Neutrophil (primary cell): ENCODE data around the gene CST4.
"Not testable (repeated sequence)": the region's sequence is repeated elsewhere in the genome, so short reads cannot be mapped to it uniquely, and the experiment has no call there.

Source experiments
- H3K27ac ChIP-seq: fragments of 200-600 bp; sonication (generic); 2 replicates; pipeline ENCODE4 v1.5.1; 2016; ENCODE audit warnings: mild to moderate bottlenecking, moderate library complexity
- H3K27me3 ChIP-seq: fragments of 200-600 bp; sonication (generic); 2 replicates; pipeline ENCODE4 v1.6.0; 2016; ENCODE audit warnings: mild to moderate bottlenecking
- H3K36me3 ChIP-seq: fragments of 200-600 bp; sonication (generic); 2 replicates; pipeline ENCODE4 v1.5.1; 2017
- H3K4me1 ChIP-seq, 2 experiments: fragments of 200-600 bp in 1 of 2; sonication (generic) in 1 of 2; 1 replicate in 1 of 2; 2 replicates in 1 of 2; pipeline versions ENCODE4 v1.5.1 to v1.6.1; 2013 to 2016; ENCODE audit warnings: low read depth in 1 of 2, low read length in 1 of 2, mild to moderate bottlenecking in 1 of 2, moderate library complexity in 1 of 2; ENCODE audit not compliant: control insufficient read depth in 1 of 2, insufficient read depth in 1 of 2
- H3K4me3 ChIP-seq, 2 experiments: fragments of 200-600 bp in 1 of 2; sonication (generic) in 1 of 2; 1 replicate in 1 of 2; 2 replicates in 1 of 2; pipeline ENCODE4 v1.5.1; 2013 to 2016; ENCODE audit warnings: low read depth in 1 of 2, low read length in 1 of 2, mild to moderate bottlenecking in 1 of 2, moderate library complexity in 1 of 2
- H3K9me3 ChIP-seq: fragments of 200-600 bp; sonication (generic); 2 replicates; pipeline ENCODE4 v1.5.1; 2016
- TF ChIP-seq, protein P1 (sequence below): fragments of 200-600 bp; sonication (generic); IDR thresholded peaks from 2 replicates; pipeline ENCODE4 v1.5.1; 2016; ENCODE audit warnings: antibody characterized with exemption

Gene CST4

DNA sequence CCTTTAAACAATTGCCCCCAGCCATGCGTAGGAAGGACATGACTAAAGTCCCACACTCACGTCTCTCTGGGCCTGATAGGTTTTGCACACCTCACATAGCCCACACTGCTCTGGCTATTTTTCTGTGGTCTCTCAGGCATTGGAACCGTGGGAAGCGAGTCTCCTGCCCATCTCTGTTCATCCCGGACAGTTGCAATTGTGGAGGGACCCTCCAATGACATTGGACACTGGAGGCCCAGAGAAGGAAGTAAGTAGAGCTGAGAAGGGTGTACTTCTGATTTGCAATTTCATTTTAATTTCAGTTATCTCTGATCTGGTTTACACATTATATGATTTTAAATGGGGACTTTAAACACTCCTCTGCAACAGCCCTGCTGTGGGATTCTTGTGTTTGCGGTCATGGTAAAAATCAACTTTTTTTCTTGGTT, 27.8 kb downstream of the CST4 start:
- H3K4me3 ChIP-seq = no peak overlapping the region
- no peaks in the 10 kb centered on the region for H3K9me3 ChIP-seq
- no peaks in the 10 kb centered on the region for H3K36me3 ChIP-seq
- peaks cover 5 to 12% of the 10 kb centered on the region in 2 experiments for H3K4me1 ChIP-seq
- H3K27me3 ChIP-seq = no peaks in the 10 kb centered on the region
- no peak overlapping the region for H3K27ac ChIP-seq
- TF ChIP-seq, protein P1, sequence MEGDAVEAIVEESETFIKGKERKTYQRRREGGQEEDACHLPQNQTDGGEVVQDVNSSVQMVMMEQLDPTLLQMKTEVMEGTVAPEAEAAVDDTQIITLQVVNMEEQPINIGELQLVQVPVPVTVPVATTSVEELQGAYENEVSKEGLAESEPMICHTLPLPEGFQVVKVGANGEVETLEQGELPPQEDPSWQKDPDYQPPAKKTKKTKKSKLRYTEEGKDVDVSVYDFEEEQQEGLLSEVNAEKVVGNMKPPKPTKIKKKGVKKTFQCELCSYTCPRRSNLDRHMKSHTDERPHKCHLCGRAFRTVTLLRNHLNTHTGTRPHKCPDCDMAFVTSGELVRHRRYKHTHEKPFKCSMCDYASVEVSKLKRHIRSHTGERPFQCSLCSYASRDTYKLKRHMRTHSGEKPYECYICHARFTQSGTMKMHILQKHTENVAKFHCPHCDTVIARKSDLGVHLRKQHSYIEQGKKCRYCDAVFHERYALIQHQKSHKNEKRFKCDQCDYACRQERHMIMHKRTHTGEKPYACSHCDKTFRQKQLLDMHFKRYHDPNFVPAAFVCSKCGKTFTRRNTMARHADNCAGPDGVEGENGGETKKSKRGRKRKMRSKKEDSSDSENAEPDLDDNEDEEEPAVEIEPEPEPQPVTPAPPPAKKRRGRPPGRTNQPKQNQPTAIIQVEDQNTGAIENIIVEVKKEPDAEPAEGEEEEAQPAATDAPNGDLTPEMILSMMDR = no peak

DNA sequence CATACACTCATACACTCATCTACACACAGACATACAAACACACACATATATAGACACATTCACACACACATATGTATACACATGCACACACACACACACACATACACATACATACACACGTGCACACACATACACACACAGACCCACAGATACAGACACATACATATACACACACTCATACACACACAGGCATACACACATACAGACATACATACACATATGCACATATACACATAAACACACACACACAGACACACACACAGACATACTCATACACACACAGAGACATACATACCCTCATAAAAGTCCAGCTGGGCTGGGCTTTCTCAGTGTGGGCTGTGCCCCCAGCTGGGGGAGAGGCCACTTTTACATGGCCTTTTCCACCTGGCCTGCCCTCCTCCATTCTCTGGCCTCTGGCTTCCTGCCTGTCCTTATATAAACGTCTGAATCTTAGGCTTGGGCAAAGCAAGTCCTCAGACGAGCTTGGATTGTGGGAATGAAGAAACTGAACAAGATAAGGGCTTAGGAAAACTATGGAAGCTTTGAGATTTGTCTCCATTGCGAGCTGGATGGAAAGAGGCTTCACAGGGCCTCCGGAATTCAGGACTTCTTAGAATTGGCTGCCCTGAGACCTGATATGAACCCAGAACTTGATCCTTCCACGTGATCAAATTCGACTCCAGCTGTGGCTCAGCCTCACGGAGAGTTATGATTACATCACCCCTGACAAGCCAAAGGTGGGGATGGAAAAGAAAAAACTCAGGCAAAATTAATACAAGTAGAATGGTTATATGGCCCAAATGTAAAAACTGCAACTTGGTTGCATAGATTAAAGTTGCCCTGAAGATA, 28.6 kb downstream of the CST4 start:
- TF ChIP-seq, protein P1 = no peak
- Histone ChIP-seq H3K4me3 (no peak overlapping the region), H3K36me3 (no peaks in the 10 kb centered on the region), H3K4me1 (peaks cover 13 to 20% of the 10 kb centered on the region in 2 experiments), H3K9me3 (no peaks in the 10 kb centered on the region), H3K27me3 (no peaks in the 10 kb centered on the region), H3K27ac (no peak overlapping the region)

DNA sequence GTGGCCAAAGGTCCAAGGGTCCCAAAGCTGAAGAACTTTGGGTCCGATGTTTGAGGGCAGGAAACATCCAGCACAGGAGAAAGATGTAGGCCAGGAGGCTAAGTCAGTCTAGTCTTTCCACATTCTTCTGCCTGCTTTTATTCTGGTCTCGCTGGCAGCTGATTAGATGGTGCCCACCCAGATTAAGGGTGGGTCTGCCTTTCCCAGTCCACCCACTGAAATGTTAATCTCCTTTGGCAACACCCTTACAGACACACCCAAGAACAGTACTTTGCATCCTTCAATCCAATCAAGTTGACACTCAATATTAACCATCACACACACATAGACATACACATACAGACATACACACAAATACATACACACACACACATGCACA, 29.2 kb downstream of the CST4 start:
- not testable (repeated sequence) for H3K36me3 ChIP-seq, H3K27ac ChIP-seq, H3K27me3 ChIP-seq

DNA sequence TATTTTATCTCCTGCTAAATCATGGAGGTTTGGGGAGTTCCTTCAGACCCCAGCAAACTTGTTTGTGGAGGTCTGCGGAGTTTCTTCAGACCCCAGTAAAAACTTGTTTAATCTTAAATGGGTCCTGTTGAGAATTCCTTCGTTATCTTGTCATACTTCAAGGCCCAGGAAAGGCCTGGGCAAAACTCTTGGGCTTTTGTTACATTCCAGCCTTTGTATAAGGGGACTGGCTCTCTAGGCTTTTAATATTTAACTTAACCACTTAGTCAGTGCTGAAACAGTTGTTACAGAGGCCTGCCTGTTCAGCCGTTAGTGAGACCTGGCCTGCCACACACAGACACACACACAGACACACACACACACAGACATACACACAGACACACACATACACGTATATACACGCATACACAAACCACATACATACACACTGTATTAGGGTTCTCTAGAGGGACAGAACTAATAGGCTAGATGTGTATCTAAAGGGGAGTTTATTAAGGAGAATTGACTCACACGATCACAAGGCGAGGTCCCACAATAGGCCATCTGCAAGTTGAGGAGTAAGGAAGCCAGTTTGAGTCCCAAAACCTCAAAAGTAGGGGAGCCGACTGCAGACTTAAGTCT, 29.7 kb downstream of the CST4 start:
- H3K36me3 ChIP-seq = no peaks in the 10 kb centered on the region

More for the DNA sequence above, 29.2 kb downstream of the CST4 start:
- H3K4me1 ChIP-seq = peaks cover 19 to 26% of the 10 kb centered on the region in 2 experiments
- not testable (repeated sequence) for H3K4me3 ChIP-seq, H3K9me3 ChIP-seq

DNA sequence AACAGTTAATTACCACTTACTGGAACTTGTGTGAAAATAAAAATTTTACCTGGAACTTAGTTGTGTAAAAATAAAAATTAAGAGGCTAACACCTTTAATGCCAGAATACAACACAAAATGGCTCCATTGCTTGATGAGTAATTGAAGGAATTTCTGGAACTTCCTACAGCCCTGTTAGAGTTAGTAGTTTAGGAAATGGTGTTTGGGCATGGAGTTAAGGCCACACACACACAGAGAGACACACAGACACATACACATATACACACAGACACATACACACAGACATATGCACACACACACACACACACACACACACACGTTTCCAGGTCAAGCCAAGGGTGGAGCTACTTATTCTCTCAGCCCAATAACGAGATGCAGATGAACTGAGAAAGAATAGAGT, 30.5 kb downstream of the CST4 start:
- Histone ChIP-seq H3K27me3 (no peaks in the 10 kb centered on the region), H3K9me3 (no peaks in the 10 kb centered on the region), H3K36me3 (no peaks in the 10 kb centered on the region), H3K4me3 (no peak overlapping the region), H3K4me1 (peaks cover 20 to 32% of the 10 kb centered on the region in 2 experiments), H3K27ac (no peak overlapping the region)
- TF ChIP-seq, protein P1 = no peak

More for the DNA sequence above, 29.7 kb downstream of the CST4 start:
- TF ChIP-seq, protein P1 = no peak
- H3K4me3 ChIP-seq = no peak overlapping the region
- no peaks in the 10 kb centered on the region for H3K27me3 ChIP-seq
- H3K27ac ChIP-seq = no peak overlapping the region
- peaks cover 20 to 31% of the 10 kb centered on the region in 2 experiments for H3K4me1 ChIP-seq
- no peaks in the 10 kb centered on the region for H3K9me3 ChIP-seq

DNA sequence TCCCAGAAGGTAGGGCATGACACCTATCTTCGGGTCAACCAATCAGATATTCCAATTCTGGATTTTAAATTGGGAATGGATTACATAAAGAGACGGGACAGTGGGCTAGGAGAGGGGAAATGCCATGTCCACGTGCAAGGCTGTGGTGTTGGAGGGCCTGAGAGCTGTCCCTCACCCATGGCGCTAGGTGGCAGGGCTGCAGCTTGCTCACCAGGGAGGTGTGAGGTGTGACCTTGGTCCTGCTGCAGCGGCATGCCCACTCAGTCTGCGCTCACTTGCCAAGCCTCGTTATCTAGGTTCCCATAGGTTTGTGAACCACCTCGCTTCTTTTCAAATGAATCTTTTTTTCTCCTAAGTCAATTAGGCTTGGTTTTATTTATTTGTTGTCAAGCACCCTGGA, 31.6 kb downstream of the CST4 start:
- Histone ChIP-seq H3K9me3 (no peaks in the 10 kb centered on the region), H3K27ac (no peak overlapping the region), H3K36me3 (no peaks in the 10 kb centered on the region), H3K27me3 (no peaks in the 10 kb centered on the region), H3K4me1 (peaks cover 20 to 32% of the 10 kb centered on the region in 2 experiments), H3K4me3 (no peak overlapping the region)
- TF ChIP-seq, protein P1 = no peak
